Esophagus squamous epithelium (tissue), 4 donors: ENCODE measurements around the gene FOXP4.

Experiments used
- CTCF ChIP-seq, 6 experiments: fragments of 450-650 bp in 4 of 6; fragments of 200-600 bp in 2 of 6; sonication (generic) in 2 of 6; IDR thresholded peaks; one replicate each; pipeline ENCODE4 v1.5.1; 2016 to 2019; ENCODE audit warnings: antibody characterized with exemption in 6 of 6, mild to moderate bottlenecking in 4 of 6, moderate library complexity in 4 of 6
- POLR2A ChIP-seq, 4 donors: fragments of 450-650 bp; IDR thresholded peaks; one replicate each; pipeline ENCODE4 v1.6.1; 2017; ENCODE audit warnings: antibody characterized with exemption in 4 of 4, mild to moderate bottlenecking in 4 of 4, moderate library complexity in 3 of 4

GRCh38 chr6:41618598-41618997 is 72.4 kb downstream of the FOXP4 start:
- no peak for TF ChIP-seq CTCF (IDR thresholded peaks at IDR 0.05)
- TF ChIP-seq POLR2A (IDR thresholded peaks at IDR 0.05): no peak
